Measurements from ENCODE around the gene LUZP2.
"Not testable (repeated sequence)": the region's sequence is repeated elsewhere in the genome, so short reads cannot be mapped to it uniquely, and the experiment has no call there.

LUZP2 gene

GRCh38 chr11:24885580-24886173 is 388.8 kb downstream of the LUZP2 start:
- no peaks in the 10 kb centered on the region for H3K9me3 ChIP-seq (ENCODE audit: control insufficient read depth, insufficient read depth, low read length)
- no peak overlapping the region for H3K4me3 ChIP-seq (ENCODE audit: low read length)
- no CpG with 5 or more reads among the region's 4 CpGs for WGBS (ENCODE audit: insufficient coverage, insufficient read length)
- H3K27ac ChIP-seq (ENCODE audit: low read length): no peak overlapping the region
- no peaks in the 10 kb centered on the region for H3K4me1 ChIP-seq (ENCODE audit: control insufficient read depth, insufficient read depth, low read length)
- no peaks in the 10 kb centered on the region for H3K36me3 ChIP-seq (ENCODE audit: control insufficient read depth, insufficient read depth, low read length)
- no peaks in the 10 kb centered on the region for H3K27me3 ChIP-seq (ENCODE audit: control insufficient read depth, insufficient read depth, low read length)
- DNase-seq (ENCODE audit: low read depth, low spot score): no peak

- no peaks in the 10 kb centered on the region for H3K27me3 ChIP-seq (ENCODE audit: control insufficient read depth, insufficient read depth, low read length)
- H3K9me3 ChIP-seq (ENCODE audit: control insufficient read depth, insufficient read depth, low read length): no peaks in the 10 kb centered on the region
- no peaks in the 10 kb centered on the region for H3K36me3 ChIP-seq (ENCODE audit: control insufficient read depth, insufficient read depth, low read length)
- no peak overlapping the region for H3K27ac ChIP-seq (ENCODE audit: low read length)
- 100% methylated on average over 2 of the region's 4 CpGs for whole genome bisulfite sequencing (ENCODE audit: insufficient coverage, insufficient read length)
- H3K4me1 ChIP-seq (ENCODE audit: control insufficient read depth, insufficient read depth, low read length): no peaks in the 10 kb centered on the region
- H3K4me3 ChIP-seq (ENCODE audit: low read length): no peak overlapping the region
- DNase-seq (ENCODE audit: low read depth, low spot score): no peak
Measured at GRCh38 chr11:24886880-24887619, 390.2 kb downstream of the LUZP2 start.

- H3K27me3 ChIP-seq (ENCODE audit: control insufficient read depth, insufficient read depth, low read length): no peaks in the 10 kb centered on the region
- H3K4me3 ChIP-seq (ENCODE audit: low read length): no peak overlapping the region
- no peaks in the 10 kb centered on the region for H3K4me1 ChIP-seq (ENCODE audit: control insufficient read depth, insufficient read depth, low read length)
- DNase-seq (ENCODE audit: low read depth, low spot score): no peak
- no peak overlapping the region for H3K27ac ChIP-seq (ENCODE audit: low read length)
- H3K36me3 ChIP-seq (ENCODE audit: control insufficient read depth, insufficient read depth, low read length): no peaks in the 10 kb centered on the region
- WGBS (ENCODE audit: insufficient coverage, insufficient read length): no CpG with 5 or more reads among the region's 1 CpG
- no peaks in the 10 kb centered on the region for H3K9me3 ChIP-seq (ENCODE audit: control insufficient read depth, insufficient read depth, low read length)
Measured at GRCh38 chr11:24890426-24890825, 393.6 kb downstream of the LUZP2 start.

DNA sequence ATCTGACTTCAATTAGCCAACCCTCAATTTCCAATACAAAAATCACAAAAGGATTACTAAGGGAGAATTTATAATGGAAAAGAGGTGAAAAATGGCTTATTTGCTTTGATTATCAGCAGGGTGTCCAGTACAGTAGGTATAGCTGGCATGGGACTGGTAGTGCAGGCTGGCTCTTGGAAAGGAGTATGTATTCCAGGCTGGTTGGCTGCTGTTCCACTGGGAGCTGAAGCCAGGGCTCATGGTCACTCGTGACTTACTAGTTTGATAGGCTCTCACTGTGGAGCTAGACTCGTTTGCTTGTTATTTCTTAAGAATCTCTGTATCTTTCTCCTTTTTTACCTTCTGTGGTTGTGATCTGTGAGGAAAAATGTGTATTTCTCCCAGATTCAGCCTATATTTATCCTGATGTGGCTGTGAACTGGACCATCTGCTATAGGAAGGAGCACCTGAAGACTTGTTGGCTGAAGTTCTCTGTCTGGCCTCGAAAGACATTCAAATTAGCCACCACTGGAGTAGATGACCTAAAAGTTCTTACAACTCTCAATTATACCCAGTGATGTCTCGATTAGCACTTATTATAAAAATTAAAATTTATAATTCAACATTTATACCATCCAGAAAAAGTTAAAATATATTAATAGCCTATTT is 395.1 kb downstream of the LUZP2 start:
- H3K36me3 ChIP-seq (ENCODE audit: control insufficient read depth, insufficient read depth, low read length); H3K4me3 ChIP-seq (ENCODE audit: low read length); DNase-seq (ENCODE audit: low read depth, low spot score); H3K4me1 ChIP-seq (ENCODE audit: control insufficient read depth, insufficient read depth, low read length); H3K27me3 ChIP-seq (ENCODE audit: control insufficient read depth, insufficient read depth, low read length); H3K27ac ChIP-seq (ENCODE audit: low read length); H3K9me3 ChIP-seq (ENCODE audit: control insufficient read depth, insufficient read depth, low read length): not testable (repeated sequence)
- no CpG with 5 or more reads among the region's 4 CpGs for WGBS (ENCODE audit: insufficient coverage, insufficient read length)

GRCh38 chr11:24896118-24896835 is 399.4 kb downstream of the LUZP2 start:
- Histone ChIP-seq H3K36me3 (ENCODE audit: control insufficient read depth, insufficient read depth, low read length) (no peaks in the 10 kb centered on the region), H3K27ac (ENCODE audit: low read length) (no peak overlapping the region), H3K27me3 (ENCODE audit: control insufficient read depth, insufficient read depth, low read length) (no peaks in the 10 kb centered on the region), H3K9me3 (ENCODE audit: control insufficient read depth, insufficient read depth, low read length) (no peaks in the 10 kb centered on the region), H3K4me1 (ENCODE audit: control insufficient read depth, insufficient read depth, low read length) (no peaks in the 10 kb centered on the region; the same call in 1 of the 2 replicates), H3K4me3 (ENCODE audit: low read length) (no peak overlapping the region)
- WGBS (ENCODE audit: insufficient coverage, insufficient read length): no CpG with 5 or more reads among the region's 32 CpGs
- no peak for DNase-seq (ENCODE audit: low read depth, low spot score)

DNA sequence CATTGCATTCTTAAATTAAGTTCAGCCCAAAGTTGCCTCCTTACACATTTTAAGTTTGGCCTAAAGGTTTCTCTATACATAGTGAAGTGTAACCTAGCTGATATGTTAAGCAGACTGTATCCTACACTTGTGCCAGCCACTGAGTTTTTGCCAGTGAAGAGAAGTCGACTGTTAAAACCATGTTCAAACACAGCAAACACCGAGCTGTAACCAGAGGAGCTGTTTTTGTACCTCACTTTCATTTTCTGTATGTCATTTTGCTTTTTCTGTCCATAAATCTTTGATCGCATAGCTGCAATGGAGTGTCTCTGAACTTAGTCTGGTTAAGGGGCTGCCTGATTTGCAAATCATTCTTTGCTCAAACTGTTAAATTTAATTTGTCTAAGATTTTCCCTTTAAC is 403.7 kb downstream of the LUZP2 start:
- Histone ChIP-seq H3K27me3 (ENCODE audit: control insufficient read depth, insufficient read depth, low read length) (no peaks in the 10 kb centered on the region), H3K4me3 (ENCODE audit: low read length) (no peak overlapping the region), H3K36me3 (ENCODE audit: control insufficient read depth, insufficient read depth, low read length) (no peaks in the 10 kb centered on the region), H3K9me3 (ENCODE audit: control insufficient read depth, insufficient read depth, low read length) (no peaks in the 10 kb centered on the region), H3K4me1 (ENCODE audit: control insufficient read depth, insufficient read depth, low read length) (no peaks in the 10 kb centered on the region; the same call in 1 of the 2 replicates), H3K27ac (ENCODE audit: low read length) (no peak overlapping the region)
- no CpG with 5 or more reads among the region's 3 CpGs for WGBS (ENCODE audit: insufficient coverage, insufficient read length)
- no peak for DNase-seq (ENCODE audit: low read depth, low spot score)

- WGBS (ENCODE audit: insufficient coverage, insufficient read length): no CpG with 5 or more reads among the region's 1 CpG
- H3K27ac ChIP-seq (ENCODE audit: low read length): no peak overlapping the region
- H3K4me1 ChIP-seq (ENCODE audit: control insufficient read depth, insufficient read depth, low read length): no peaks in the 10 kb centered on the region; the same call in 1 of the 2 replicates
- no peak overlapping the region for H3K4me3 ChIP-seq (ENCODE audit: low read length)
- H3K9me3 ChIP-seq (ENCODE audit: control insufficient read depth, insufficient read depth, low read length): no peaks in the 10 kb centered on the region
- H3K36me3 ChIP-seq (ENCODE audit: control insufficient read depth, insufficient read depth, low read length): no peaks in the 10 kb centered on the region
- DNase-seq (ENCODE audit: low read depth, low spot score): no peak
- H3K27me3 ChIP-seq (ENCODE audit: control insufficient read depth, insufficient read depth, low read length): no peaks in the 10 kb centered on the region
Measured at GRCh38 chr11:24900960-24901549, 404.2 kb downstream of the LUZP2 start.

- no peaks in the 10 kb centered on the region for H3K27me3 ChIP-seq (ENCODE audit: control insufficient read depth, insufficient read depth, low read length)
- H3K36me3 ChIP-seq (ENCODE audit: control insufficient read depth, insufficient read depth, low read length): no peaks in the 10 kb centered on the region
- H3K27ac ChIP-seq (ENCODE audit: low read length): no peak overlapping the region
- H3K4me1 ChIP-seq (ENCODE audit: control insufficient read depth, insufficient read depth, low read length): no peaks in the 10 kb centered on the region
- no peaks in the 10 kb centered on the region for H3K9me3 ChIP-seq (ENCODE audit: control insufficient read depth, insufficient read depth, low read length)
- WGBS (ENCODE audit: insufficient coverage, insufficient read length): no CpG with 5 or more reads among the region's 2 CpGs
- no peak overlapping the region for H3K4me3 ChIP-seq (ENCODE audit: low read length)
- no peak for DNase-seq (ENCODE audit: low read depth, low spot score)
Measured at GRCh38 chr11:24903555-24903954, 406.7 kb downstream of the LUZP2 start.

DNA sequence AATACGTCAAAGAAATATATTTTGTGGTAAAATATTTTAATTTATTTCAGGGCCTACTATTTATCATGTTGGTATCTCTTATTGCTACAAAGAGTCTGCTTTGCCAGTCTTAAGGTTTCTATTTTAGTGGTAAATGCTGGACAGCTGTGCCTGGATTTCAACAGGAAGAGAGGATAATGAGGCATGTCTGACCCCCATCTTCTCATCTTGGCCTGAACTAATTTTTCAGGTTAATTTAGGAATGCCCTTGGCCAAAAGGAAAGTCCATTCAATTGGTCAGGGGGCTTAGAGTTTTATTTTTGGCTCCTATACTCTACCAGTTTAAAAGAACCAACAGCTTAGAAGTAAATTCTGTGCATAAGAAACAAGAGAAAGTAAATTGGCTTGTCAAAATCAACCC is 428.2 kb downstream of the LUZP2 start:
- H3K9me3 ChIP-seq (ENCODE audit: control insufficient read depth, insufficient read depth, low read length): no peaks in the 10 kb centered on the region
- WGBS (ENCODE audit: insufficient coverage, insufficient read length): no CpG with 5 or more reads among the region's 1 CpG
- no peaks in the 10 kb centered on the region for H3K27me3 ChIP-seq (ENCODE audit: control insufficient read depth, insufficient read depth, low read length)
- H3K4me1 ChIP-seq (ENCODE audit: control insufficient read depth, insufficient read depth, low read length): no peaks in the 10 kb centered on the region
- no peak overlapping the region for H3K27ac ChIP-seq (ENCODE audit: low read length)
- DNase-seq (ENCODE audit: low read depth, low spot score): no peak
- H3K4me3 ChIP-seq (ENCODE audit: low read length): no peak overlapping the region
- H3K36me3 ChIP-seq (ENCODE audit: control insufficient read depth, insufficient read depth, low read length): no peaks in the 10 kb centered on the region

Data from iPS DF 6.9 (cell line).